ENCODE measurements around the gene RASGRF2.

Gene RASGRF2

DNA sequence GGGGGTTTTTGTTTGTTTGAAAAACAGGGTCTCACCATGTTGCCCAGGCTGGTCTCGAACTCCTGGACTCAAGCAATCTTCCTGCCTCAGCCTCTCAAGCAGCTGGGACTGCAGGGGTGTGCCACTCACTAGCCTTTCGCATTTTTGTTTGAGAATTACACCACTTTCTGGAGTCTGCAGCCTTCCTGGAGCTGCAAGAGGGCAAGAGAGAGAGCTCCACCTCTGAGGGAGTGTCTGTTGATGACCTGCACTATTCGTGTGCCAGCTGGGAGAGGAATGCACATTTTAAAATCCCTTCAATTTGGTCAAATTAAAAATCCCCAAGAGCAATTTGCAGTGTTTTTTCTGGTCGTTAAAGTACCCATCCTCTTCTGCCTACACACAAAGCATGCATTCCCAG lies 267.9 kb downstream of the RASGRF2 start:
- no peak for DNase-seq (ENCODE audit: insufficient read length, low spot score)
- FAIRE-seq = no peak

DNA sequence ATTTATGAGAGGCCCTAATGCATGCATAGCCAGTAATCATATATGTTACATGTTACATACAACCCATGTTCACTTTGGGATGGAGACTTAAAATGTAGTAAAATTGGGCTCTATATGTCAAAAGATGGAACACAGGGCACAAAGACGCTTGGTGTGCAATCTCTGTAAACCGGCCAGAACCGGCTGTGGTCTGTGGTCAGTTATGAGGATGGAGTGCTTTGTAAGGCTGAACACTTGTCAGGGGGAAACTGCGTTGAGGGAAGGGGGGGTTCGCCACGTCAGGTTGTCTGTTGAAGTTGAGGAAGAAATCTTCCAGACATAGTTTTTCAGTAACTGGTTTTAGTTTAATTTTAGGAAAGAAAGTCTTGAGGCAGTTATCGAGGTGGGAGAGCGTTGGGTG lies 270.3 kb downstream of the RASGRF2 start:
- FAIRE-seq (no peak), DNase-seq (ENCODE audit: insufficient read length, low spot score) (no peak)

DNA sequence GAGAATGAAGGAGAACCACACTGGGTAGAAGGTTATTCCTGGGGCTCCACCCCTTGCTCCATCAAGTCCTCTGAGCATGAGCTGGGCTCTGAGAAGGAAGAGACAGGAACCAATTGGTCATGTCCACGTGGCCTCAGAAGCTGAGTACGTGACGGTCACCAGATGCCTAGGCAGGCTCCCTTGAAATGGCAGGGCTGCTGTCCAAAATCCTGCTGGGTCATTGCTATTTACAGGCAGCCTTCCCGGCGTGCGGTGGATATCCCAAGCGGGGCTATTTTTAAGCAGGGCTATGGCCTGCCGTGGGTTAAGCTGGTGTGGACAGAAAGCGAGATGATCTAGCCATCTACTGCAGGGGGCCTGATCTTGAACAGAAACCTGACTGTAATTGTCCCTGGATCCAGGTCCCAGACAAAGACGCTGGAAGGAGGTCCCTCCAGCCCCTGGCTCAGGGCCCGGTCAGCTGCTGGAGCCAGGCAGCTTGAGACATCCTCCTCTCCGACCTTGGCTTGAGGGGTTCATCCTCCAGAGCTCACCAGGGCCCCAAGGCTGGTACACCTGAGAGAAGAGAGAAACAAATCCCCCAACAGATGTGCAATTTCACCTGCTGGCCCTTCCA lies 272.4 kb downstream of the RASGRF2 start:
- no peak for DNase-seq (ENCODE audit: insufficient read length, low spot score)
- FAIRE-seq = no peak

DNA sequence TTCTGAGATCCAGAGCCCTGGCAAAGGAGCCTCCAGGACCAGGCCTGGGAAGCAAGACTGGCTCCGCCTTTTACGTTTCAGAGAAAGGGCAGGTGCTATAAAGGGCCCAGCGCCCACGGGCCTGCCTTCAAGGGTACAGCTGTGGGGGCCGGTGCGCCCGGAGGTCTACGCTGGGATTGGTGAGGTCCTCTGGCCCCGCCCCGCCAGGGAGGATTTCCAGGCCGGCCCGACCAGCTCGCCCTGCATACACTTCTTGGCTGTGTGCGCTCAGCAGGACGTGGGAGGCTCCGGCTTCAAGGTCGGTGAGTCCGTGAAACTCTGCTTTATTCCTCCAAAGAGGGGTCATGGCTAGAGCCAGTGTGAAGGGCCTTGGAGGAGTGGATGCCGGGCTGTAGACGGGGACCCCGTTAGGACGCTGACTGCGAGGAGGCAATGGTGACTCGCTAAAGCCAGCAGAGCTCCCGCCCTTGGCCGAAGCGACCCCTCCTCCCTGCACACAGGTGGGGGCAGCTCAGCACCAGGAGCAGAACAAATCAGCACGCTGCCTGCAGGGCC lies 273.0 kb downstream of the RASGRF2 start, which contains the start of gene CKMT2:
Gene CKMT2 (plus strand): TSS at position 243 of the 555 bp plus-strand sequence. CDS start 17,811 bp downstream, outside the sequence.
- DNase-seq (ENCODE audit: insufficient read length, low spot score) (no peak), FAIRE-seq (no peak)

DNA sequence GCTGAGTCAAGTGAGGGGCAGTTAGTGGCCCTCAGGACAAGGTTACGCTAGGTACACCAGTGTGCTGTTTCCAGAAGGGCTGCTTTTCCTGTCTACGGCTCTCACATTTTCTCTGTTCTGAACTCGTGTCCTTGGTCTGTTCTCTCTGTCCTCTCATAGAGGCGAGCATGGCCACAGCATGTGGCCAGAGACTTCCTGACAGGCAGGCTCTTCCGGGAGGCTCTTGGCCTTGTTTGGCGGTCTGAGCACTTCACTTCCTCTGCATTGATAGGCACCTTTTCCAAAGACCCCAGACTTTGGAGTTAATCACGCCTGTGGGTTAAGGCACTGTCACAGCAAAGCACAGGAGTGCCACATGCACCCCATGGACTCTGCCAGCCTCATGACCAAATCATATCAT lies 274.1 kb downstream of the RASGRF2 start:
- no peak for FAIRE-seq

DNA sequence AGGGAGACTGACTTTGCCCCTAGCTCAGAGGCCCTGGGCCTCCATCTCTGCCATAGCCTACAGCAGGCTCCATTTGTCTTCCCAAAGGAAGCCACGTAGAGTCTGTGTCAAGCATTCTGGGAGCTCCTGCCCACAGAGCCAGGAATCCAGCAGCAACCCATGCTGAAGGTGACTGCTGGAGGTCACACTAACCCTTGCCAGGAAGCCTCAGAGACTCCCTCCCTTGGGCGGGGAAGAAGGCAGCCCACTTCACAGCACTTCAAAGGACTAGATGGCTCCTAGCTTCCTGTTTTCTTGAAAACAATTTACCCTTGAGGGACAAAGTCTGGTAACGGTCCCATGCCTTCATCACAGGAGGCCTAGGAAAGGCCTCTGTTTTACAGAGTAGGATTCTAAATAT lies 274.6 kb downstream of the RASGRF2 start:
- DNase-seq (ENCODE audit: insufficient read length, low spot score) (no peak), FAIRE-seq (no peak)

More for the DNA sequence above, 274.1 kb downstream of the RASGRF2 start:
- DNase-seq (ENCODE audit: insufficient read length, low spot score) = no peak

DNA sequence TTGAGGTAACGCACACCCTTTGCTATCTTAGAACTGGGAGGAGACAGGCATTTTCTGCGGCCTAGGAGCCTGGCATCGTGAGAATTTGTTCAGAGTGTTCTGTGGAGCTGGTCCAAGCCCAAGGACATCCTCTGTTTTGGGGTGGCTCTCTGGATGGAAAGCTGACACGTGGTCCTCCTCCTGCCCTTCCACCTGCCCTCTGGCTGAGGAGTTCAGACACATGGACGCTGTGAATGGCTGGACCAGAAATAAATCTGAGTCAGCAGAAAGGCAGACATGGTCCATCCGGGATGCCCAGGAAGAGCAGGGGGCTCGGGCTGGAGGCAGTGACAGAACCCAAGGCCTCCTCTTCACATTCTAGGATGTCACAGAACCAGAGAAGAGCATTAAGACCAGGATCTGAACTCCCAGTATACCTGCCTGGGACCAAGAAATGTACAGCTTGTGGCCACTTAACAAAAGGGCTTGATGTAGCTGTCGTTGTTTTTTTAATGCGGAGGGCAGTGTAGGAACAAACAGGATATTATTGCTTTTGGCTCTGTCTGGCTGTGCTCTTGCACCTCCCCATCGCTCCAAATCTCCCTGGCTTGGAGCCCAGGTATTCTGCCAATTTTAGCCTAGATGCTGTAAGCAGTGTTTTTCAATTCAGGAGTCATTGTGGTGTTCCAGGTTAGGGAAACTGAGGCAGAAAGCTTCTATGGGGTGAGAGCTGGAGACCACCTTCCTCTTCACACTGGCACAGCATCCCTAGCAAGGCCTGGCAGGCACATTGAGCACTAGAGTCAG lies 275.3 kb downstream of the RASGRF2 start:
- DNase-seq (ENCODE audit: insufficient read length, low spot score) = no peak
- no peak for FAIRE-seq

DNA sequence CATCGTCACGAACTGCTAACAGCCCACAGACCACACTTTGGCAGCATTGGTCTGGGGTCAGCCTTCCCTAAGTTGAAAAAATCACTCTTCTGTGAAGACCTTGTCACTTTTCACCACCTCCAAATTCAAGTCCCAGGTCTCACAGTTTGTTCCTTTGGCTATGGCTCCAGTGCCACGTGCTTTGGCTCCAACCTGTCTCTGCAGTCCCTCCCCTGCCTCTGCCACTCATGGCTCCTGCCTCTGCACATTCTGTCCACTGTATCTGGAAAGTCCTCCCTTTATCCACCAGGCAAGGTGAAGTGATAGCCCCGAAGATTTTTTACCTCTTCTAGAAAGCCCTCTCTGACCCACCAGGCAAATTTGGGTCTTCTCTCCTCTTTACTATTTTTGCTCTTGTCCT lies 278.3 kb downstream of the RASGRF2 start:
- DNase-seq (ENCODE audit: insufficient read length, low spot score) (no peak), FAIRE-seq (no peak)

DNA sequence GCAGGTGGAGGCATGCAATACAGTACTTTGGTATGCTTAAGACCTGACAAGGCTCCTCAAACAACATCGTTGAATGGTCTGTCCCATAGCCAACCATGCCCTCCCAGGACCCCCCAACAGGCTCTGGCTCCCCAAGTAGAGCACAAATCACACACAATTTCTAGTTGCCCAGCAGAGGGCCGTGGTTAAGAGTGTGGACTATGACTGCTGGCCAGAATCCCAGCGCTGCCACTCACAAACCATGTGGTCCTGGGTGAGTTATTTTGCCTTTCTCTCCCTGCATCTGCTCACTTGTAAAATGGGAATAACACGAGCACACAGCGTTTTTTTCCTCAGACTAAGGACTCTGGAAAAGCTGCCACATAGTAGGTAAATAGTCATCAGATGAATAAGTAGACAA lies 279.4 kb downstream of the RASGRF2 start:
- no peak for FAIRE-seq
- DNase-seq (ENCODE audit: insufficient read length, low spot score) = no peak

DNA sequence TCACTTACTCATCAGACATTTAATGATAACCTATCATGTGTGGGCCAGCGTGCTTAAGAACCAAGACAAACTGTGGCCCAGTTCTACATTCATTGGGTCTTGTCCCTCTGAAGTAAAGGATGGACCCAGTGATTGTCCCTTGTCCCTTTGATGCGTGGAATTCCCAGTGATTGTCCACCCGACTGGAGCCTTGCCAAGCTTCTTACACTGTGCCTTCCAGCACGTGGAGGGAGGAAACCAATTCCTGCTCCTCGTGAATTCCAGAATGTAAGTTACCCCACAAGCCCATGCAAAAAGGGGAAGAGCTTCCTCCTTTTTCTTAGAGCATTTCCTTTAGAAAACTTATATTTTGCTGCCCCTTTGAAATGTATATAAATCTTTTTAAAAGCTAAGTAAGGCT lies 280.8 kb downstream of the RASGRF2 start:
- no peak for FAIRE-seq
- DNase-seq (ENCODE audit: insufficient read length, low spot score) = no peak

DNA sequence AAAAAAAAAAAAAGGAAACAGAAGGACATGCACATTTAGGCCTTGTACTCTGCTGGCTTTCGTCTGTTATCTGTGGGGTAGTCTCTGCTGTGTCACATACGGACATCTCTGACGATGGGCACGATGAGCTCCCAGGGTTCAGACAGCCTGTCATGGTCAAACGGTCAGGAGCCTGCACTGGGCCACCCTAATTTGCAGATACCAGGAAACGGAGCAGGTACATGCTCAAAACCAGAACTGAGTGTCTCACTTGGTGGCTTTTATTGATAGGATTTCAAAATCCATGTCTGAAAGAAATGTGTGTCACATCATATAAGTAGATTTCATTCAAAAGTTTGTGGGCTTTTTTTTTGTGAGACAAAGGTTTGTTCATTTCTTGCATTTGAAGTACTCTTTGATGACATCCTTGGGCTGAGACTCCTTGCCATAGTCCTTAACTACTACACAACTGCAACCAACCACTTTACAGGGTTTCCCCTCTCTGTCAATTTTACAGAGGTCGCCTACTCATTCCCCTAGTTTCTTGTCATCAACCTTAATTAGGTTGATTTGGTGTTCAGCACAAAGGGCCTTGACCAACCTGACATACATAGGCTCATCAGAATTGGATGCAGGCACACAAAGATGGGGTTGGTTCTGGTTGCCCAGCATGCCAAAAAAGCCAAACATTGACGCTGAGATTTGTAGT lies 281.9 kb downstream of the RASGRF2 start:
- FAIRE-seq (no peak), DNase-seq (ENCODE audit: insufficient read length, low spot score) (no peak)

DNA sequence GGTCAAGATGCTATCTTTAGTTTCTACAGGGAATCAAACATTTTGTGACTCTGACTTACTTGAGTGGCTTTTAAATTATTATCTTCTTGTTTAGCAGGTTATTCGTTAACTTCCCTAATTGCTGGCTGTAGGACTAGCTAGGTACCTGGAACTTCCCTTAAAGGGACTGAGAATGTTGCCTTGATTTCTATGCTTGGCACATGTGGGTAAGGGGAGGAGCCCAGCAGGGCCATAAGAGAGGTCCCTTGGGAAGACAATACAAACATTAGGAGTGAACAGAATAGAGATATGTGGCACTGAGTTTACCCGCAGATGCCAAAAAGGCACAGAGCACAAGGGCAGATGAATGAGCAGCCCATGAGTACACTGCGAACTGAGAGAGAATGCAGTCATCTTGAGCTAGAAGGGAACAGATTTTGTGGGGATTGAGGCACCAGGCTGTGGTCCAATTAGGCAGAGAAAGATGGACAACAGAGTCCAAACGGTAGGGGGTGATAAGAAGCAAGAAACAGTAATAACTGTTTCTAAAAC lies 282.8 kb downstream of the RASGRF2 start:
- DNase-seq (ENCODE audit: insufficient read length, low spot score) = no peak
- FAIRE-seq = no peak

DNA sequence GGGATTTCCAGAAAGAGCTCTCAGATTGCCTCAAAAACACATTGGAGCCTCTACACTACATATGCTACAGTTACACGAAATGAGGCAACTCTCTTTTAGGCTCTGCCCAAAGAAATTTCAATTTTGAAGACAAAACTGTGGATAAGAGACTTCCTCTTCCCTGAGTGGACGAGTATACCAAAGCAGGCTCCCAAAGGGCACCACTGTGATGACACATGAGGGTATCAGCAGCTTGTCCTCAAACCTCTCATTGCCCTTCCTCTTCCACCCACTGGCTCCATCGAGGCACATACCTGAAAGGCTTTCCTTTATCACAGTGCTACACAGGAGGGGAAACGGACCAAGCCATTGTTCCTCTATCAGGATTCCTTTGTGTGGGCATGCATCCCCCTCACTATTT lies 284.3 kb downstream of the RASGRF2 start:
- FAIRE-seq (no peak), DNase-seq (ENCODE audit: insufficient read length, low spot score) (no peak)

DNA sequence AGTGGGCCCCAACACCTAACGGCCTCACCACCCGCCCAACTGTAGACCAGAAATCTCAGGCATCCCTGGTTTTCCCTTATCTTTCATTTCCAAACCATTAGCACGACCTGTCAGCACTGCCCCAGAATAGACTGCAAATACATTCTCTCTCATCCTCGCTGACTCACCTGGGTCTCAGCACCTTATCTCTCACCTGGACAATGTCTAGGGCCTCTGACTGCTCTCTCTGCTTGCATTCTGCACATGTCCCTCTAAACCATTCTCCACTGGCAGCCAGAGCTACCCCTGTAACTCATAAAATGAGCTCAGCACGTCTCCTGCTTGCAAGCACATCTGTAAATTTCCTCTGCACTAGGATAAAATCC lies 285.7 kb downstream of the RASGRF2 start:
- DNase-seq (ENCODE audit: insufficient read length, low spot score) (no peak), FAIRE-seq (no peak)

DNA sequence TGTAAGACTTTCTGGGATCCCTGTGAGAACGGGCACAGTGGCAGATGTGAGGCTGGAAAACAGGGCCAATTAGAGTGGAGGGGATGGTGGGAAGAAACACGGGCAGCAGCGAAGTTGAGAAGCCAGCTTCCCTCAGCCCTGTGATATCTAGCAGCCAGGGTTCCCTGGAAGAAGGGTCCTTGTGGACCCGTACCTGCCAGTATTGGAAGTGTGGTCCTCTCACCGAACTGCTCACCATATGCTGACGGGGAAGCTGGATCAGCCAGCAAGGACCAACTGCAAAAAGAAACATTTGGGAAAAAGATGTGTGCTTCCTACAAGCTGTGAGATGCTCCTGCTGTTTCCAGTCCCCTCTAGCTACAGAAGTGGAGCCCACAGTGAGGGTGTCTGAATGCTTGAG lies 286.5 kb downstream of the RASGRF2 start:
- DNase-seq (ENCODE audit: insufficient read length, low spot score) = no peak
- no peak for FAIRE-seq

DNA sequence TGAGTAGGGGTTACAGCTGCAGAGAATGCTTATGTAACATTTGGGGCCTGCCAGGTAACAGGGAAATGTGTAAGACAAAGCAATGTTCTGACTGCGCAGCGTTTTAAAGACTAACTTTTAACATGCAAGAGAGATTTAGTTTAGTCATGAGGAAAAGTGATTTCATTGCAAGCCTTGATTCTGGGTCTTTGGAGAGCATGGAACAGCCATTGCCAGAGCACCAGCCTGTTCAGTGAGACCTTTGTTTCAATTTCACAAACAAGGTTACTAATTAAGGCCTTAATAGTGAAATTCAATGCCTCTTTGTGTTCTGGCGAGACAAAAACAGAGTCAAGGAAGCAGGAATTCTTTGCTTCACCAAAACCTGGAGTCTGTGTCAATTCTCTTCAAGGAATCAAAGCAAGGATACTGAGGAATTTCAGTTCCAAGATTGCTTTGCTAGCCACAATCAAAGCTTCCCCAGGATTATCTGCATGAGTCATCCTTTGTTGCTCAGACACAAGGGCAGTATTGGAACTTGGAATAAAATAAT lies 287.3 kb downstream of the RASGRF2 start:
- FAIRE-seq (no peak), DNase-seq (ENCODE audit: insufficient read length, low spot score) (peak; percentile 23)

DNA sequence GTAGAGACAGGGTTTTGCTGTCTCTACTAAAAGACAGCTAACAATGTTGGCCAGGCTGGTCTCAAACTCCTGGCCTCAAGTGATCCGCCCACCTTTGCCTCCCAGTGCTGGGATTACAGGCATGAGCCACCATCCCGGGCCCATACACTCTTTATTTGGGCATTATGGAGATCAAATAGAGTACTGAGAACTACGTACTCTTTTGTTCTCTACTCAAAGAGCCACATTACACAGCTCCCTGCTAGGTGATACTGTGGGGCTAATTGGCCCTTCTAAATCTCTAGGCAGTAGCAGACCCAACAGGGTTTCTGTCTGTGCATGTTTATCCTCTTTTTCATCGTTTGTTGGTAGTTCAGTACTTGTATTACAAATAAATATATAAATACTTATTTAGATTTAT lies 289.1 kb downstream of the RASGRF2 start:
- FAIRE-seq = no peak

DNA sequence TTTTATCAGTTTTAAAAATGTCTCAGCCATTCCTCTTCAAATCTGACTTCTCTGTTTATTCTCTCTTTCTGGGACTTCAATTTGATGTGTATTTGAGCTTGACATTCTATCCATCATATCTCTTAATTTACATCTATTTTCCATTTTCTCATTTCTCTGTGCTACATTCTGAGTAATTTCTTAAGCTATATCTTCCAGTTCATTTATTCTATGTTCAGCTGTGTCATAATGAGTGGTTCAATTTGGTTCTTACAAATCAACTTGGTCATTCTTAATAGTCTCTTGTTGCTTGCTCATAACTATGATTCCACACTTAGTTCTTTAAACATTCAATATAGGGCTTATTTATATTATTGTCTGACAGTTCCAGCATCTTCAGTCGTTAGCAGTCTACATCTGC lies 289.8 kb downstream of the RASGRF2 start:
- DNase-seq (ENCODE audit: insufficient read length, low spot score) (no peak), FAIRE-seq (no peak)

More for the DNA sequence above, 289.1 kb downstream of the RASGRF2 start:
- no peak for DNase-seq (ENCODE audit: insufficient read length, low spot score)

DNA sequence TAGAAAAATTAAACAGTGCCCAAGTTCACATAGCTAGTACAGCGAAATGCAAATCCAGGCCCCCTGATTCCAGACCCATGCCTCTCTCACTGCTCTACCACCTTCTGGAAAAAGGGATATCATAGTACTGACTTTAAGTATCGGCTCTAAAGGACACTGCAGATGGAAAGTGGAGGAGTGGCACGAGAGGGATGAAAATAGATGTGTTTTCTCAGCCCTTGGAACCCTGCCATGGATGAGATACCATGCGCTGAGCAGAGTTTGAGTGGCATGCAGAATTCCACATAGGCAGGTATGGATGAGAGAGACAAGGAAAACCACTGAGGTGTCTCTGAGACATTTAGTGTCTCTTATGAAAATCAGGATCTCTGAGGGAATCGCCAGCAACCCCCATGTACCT lies 291.8 kb downstream of the RASGRF2 start:
- DNase-seq (ENCODE audit: insufficient read length, low spot score) (no peak), FAIRE-seq (no peak)

DNA sequence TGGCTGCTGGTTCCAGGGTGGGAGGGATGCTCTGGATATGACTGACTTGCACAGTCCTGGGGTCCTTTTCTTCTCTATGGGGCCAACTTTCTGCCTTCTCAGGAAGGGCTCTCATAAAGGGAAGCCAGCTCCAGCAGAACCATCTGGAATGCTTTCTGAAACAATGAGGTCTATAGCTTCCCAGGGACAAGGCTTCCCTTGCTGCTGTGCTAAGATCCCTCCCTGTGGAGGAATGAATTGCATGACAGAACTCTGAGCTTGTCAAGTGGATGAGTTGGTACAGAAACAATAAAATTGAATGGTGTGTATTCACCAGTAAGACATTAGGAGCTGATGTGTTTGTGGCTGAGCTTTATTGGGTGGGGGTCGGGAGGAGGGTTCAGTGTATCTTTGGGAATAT lies 292.7 kb downstream of the RASGRF2 start:
- FAIRE-seq (no peak), DNase-seq (ENCODE audit: insufficient read length, low spot score) (no peak)

DNA sequence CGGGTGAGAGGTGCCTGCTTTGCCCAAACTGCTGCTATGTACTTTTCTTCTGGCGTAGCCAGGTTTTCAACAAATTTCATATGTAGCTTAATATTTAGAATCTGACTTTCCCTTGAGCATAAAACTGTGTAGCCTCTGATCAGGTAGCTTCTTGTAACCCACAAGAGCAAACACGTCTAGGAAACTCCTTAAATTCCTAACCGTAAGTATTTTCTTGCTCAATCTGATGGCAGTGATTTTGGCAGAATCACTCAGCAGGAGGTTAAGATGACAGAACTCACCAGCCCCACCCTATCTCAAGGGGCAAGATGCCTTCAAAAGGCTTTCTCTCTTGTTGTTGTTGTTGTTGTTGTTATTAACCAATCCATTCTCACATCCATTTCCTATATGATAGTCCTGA lies 293.7 kb downstream of the RASGRF2 start:
- DNase-seq (ENCODE audit: insufficient read length, low spot score) (no peak), FAIRE-seq (no peak)

Data from HTR-8/SVneo (cell line).